GM19395 (cell line): Measurements from ENCODE around the gene SUGCT.
"Not testable (repeated sequence)": the region's sequence is repeated elsewhere in the genome, so short reads cannot be mapped to it uniquely, and the experiment has no call there.

ENCODE experiments used
- ATAC-seq: cut with Tn5 transposase; IDR thresholded peaks from one replicate; pipeline ENCODE4 v1.9.1; 2021; ENCODE audit warnings: mild to moderate bottlenecking, moderate library complexity; ENCODE audit not compliant: unreplicated experiment

The SUGCT gene

GRCh38 chr7:40199076-40199802, 64.4 kb downstream of the SUGCT start:
- ATAC-seq: no peak

DNA sequence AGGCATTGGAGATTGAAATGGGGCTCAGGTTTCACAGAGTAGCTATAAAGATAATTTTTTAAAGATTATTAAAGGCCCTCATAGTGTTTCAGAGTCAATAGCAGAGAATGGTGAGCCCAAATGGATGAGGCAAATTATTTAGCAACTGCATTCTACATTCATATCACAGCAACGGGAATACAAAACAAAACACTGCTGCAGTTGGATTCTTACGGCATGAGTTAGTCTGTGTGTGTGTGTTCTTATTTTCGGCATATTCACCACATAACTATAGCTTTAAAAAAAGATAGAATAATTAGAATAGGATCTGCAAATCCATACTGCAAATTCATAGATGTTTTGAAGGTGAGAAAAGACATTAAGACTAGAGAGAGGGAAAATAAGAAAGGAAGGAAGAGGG, 66.0 kb downstream of the SUGCT start:
- no peak for ATAC-seq

GRCh38 chr7:40202851-40203250, 68.0 kb downstream of the SUGCT start:
- no peak for ATAC-seq

- no peak for ATAC-seq
Observed at GRCh38 chr7:40204581-40204980, 69.8 kb downstream of the SUGCT start.

GRCh38 chr7:40205992-40206391, 71.2 kb downstream of the SUGCT start:
- no peak for ATAC-seq

DNA sequence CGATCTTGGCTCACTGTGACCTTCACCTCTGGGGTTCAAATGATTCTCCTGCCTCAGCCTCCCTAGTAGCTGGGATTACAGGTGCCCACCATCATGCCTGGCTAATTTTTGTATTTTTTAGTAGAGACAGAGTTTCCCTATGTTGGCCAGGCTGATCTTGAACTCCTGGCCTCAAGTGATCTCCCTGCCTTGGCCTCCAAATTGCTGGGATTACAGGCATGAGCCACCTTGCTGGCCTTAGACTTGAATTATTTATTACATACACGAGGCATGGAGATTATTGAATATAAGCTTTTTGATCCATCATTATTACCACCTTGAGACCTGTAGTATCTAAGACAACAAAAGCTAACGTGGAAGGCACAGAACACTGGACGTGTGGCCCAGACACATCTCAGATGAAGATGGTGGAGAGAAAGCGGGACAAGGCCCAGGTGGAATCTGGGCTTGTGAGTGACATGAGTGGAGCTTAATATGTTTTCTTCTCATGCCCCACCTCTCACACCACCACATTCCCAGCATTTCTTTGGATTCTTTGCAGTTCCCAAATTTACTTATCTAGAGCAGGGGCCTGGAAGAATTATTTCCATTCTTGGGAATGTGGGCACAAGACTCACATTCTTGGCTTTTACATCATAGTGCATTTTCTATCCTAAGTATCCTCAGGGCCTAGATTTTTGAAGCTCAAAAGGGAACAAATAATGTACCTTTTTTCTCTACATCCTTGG, 76.6 kb downstream of the SUGCT start:
- no peak for ATAC-seq

DNA sequence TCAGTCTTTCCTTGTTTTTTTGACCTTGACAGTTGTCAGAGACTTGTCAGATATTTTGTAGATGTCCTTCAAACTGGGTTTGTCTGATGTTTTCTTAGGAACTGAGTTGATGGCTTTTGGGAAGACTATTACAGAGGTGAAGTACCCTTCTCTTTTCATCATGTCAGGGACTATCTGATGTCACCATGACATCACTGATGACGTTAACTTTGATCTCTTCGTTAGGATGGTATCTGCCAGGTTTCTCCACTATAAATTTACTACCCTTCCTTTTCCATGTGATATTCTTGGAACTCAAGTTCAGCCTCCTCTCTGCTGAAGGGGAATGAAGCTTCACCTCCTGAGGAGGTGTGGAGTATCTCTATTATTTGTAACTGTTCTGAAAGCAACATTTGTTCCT, 78.5 kb downstream of the SUGCT start:
- no peak for ATAC-seq

GRCh38 chr7:40213856-40214255, 79.1 kb downstream of the SUGCT start:
- ATAC-seq: no peak

DNA sequence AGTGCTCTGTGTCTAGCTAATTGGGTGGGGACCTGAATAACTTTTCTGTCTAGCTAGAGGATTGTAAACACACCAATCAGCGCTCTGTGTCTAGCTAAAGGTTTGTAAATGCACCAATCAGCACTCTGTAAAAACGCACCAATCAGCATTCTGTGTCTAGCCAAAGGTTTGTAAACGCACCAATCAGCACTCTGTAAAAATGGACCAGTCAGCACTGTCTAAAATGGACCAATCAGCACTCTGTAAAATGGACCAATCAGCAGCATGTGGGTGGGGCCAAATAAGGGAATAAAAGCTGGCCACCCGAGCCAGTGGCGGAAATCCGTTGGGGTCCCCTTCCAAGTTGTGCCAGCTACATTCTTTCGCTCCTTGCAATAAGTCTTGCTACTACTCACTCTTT, 83.8 kb downstream of the SUGCT start:
- ATAC-seq: not testable (repeated sequence)

DNA sequence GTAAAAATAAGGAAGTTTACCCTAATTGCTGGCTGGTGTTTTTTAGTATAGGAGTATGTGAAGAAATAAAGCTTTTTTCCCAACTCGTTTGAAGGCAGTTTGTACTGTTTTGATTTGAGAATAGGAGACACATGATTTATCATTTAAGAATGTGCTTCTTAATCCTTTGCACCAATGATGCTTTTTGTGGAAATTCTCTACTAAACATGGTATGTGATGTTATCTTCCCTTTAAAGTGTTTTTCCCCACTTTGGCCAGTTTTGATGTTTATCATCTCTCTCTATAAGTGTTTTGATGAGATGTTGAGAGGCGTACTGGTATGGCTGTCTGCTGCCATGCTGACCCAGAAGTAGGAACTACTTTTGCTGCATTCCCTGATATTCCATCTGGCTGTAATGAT, 85.1 kb downstream of the SUGCT start:
- ATAC-seq: no peak

- ATAC-seq: no peak
Observed at GRCh38 chr7:40220421-40220911, 85.7 kb downstream of the SUGCT start.

- ATAC-seq: no peak
Observed at GRCh38 chr7:40221836-40222235, 87.0 kb downstream of the SUGCT start.

DNA sequence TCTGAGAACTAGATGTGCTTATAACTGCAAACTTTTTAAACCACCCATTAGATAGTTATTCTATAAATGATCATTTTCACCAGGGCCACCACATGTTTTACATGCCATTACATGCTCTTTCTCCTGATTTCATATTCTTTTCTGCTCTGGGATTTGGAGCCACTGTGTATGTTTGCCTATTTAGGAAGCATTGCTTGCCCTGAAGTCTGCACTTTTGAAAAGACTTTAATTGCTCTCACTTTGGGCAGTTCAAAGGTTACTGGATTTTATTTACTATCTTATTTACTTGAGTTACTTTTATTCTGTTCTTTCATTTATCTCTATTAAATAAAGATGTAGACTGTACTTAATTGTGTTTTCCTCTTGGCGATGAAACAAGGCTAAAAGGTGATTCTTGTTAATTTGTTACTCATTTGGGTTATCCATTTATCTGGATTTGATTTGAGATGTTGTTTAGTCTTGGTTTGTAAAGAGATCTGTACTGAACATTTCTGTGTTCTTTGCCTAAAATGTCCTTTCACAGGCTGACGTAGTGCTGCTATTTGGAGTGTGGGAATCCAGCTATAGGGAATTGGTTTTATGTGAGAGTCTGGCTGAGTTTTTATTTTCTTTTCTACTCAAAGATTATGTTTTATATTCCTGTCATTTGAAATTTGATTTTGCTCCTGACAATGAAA, 88.8 kb downstream of the SUGCT start:
- ATAC-seq: no peak

DNA sequence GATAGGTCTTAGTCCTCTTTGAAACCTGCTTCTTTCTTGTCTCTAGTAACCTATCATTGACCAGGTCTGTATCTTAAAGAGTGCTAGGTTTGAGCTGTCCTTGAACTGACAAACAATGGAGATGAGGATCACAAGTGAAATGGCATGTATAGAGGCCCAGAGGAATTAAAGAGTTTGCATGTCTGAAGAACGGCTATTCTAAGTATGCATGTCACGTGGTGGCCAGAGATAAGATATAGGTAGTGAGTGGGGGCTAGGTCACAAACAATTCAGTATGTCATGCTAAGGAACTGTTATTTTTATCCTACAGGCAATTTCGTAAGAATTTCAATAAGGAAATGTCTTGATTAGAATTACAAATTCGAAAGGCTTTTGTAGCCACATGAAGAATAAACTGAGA, 95.3 kb downstream of the SUGCT start:
- ATAC-seq: no peak

GRCh38 chr7:40231796-40232195, 97.0 kb downstream of the SUGCT start:
- ATAC-seq: no peak

DNA sequence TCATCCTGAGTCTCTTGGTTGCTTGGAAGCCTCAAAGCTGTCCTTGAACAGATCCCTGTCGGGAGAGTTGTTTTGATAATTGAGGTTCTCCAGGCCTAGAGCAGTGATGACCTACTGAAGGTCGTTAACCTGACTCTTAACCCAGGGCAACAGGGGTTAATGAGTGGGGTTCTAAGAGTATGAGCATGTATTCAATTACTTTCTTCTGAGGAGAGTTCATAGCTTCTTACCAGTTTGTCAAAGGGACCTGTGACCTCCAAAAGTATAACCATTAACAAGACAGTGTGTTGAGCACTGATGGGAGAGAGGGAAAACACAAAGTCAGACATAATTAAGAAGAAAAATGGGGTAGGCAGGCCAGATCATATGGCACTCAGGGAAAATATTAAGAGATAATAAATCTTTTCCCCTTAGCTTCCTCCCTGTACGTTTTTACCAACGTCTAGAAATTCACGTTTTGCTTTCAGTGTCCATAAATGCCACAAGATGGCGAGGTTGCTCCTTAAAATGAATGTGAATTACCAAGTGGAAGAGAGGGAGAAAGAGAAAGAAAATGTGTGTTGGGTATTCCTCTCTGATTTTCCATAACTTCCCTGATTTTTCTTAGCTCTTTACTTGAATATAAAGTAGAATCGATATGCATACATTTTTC, 97.6 kb downstream of the SUGCT start:
- peak; percentile 67 for ATAC-seq

DNA sequence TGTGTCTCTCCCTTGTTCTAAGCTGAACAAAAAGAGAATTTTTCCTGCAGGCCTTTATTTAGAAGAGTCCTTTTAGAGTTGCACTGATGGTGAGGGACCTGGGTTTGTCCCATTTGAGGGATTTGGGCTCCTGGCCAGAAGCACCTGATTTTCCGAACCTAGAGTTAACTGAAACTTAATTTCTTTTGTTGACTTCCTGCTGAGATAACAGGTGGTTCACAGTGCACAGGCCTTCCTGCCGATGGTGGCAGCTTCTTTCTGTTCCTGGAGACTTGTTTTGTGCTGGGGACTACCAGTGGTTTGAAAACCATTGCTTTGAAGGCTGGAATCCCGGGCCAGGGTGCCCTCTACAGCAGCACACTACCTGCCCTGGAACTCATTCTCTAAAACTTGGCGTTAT, 99.2 kb downstream of the SUGCT start:
- ATAC-seq: peak; percentile 66

- no peak for ATAC-seq
Observed at GRCh38 chr7:40234666-40235065, 99.9 kb downstream of the SUGCT start.

GRCh38 chr7:40237731-40238130, 102.9 kb downstream of the SUGCT start:
- ATAC-seq: no peak

DNA sequence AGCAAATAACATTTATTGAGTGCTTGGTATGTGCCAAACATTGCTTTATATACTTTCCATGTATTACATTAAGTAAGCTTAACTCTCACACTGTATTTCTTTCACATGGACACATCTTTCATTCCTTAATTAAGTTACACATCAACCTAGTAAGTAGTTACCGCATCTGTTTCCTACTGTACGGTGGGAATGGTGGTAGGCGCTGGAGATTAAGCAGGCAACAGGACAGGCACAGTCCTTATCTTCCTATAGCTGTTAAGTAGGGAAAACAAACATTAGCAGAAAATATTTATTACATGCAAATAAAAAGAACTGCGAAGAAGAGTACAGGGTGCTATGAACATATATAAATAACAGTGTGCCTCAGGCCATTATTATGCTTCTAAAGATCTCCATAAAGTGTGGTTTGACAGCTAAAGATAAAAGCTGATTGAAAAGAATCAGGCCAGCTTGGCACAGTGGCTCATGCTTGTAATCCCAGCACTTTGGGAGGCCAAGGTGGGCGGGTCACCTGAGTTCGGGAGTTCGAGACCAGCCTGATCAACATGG, 105.0 kb downstream of the SUGCT start:
- ATAC-seq: no peak

DNA sequence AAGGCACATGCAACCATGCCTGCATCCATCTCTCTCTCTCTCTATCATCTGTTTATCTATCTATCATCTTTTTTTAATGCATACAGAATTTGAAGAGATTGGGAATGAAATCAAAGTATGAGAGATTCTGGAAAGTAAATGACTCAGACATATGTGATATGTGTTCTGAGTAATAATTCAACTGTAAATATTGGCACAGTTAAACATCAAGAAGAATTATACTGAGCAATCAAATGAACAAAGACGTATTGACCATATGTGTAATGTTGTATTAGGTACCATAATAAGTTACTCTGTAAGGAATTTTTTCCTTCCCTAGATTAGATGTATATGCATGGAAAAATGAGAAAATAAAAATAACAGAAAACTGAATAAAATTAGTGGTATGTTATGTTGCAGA, 108.3 kb downstream of the SUGCT start:
- ATAC-seq: no peak
